ENCODE results near the gene STK16.
A peak's percentile ranks its signal among the peaks of the same experiment; 100 is the strongest.

STK16 gene

GRCh38 chr2:219299372-219299760 is 54.1 kb downstream of the STK16 start:
- Histone ChIP-seq H3K14ac (ENCODE audit: low read length) (no peak overlapping the region), H3K4me3 (ENCODE audit: low read length in 2 of 2) (no peak overlapping the region), H3K9me3 (replicated peaks in 1 of 2; ENCODE audit: control insufficient read depth in 2 of 2, insufficient read depth in 1 of 2, low read depth in 1 of 2, low read length in 2 of 2) (no peaks in the 10 kb centered on the region), H3K23ac (ENCODE audit: low read depth, low read length, poor library complexity) (no peak overlapping the region), H2AFZ (ENCODE audit: low read length) (no peak overlapping the region), H3K9ac (ENCODE audit: low read depth, low read length, poor library complexity) (no peak overlapping the region), H3K27me3 (ENCODE audit: control insufficient read depth in 3 of 3, insufficient read depth in 3 of 3, low read depth in 1 of 3, low read length in 3 of 3) (peaks cover 0 to 33% (median 0%) of the 10 kb centered on the region in 3 experiments), H3K79me1 (ENCODE audit: low read depth, low read length) (no peaks in the 10 kb centered on the region), H4K8ac (ENCODE audit: low read depth, low read length) (no peak overlapping the region), H3K4me1 (ENCODE audit: control insufficient read depth in 2 of 2, insufficient read depth in 1 of 2, low read depth in 1 of 2, low read length in 2 of 2) (peaks cover 24 to 28% of the 10 kb centered on the region in 2 donors), H3K36me3 (replicated peaks in 1 of 2; ENCODE audit: control insufficient read depth in 2 of 2, insufficient read depth in 2 of 2, low read length in 2 of 2) (no peaks in the 10 kb centered on the region), H2BK12ac (ENCODE audit: low read length) (peak overlapping the region; percentile 87), H2AK5ac (ENCODE audit: low read depth, low read length) (peak overlapping the region; percentile 58), H3K4ac (ENCODE audit: low read length) (no peak overlapping the region), H3K27ac (replicated peaks; ENCODE audit: low read length) (no peak overlapping the region), H3K4me2 (ENCODE audit: insufficient read depth, low read length, poor library complexity, severe bottlenecking) (no peak overlapping the region), H2BK5ac (ENCODE audit: low read length) (no peak overlapping the region), H2BK120ac (ENCODE audit: low read depth, low read length) (peak overlapping the region; percentile 24), H4K91ac (ENCODE audit: low read depth, low read length, poor library complexity) (no peak overlapping the region), H2BK15ac (ENCODE audit: low read length) (peak overlapping the region; percentile 95), H3K18ac (ENCODE audit: low read length) (no peak overlapping the region)
- no CpG with 5 or more reads among the region's 6 CpGs for WGBS, 2 donors (ENCODE audit: extremely low coverage in 2 of 2, insufficient read length in 2 of 2, insufficient replicate concordance in 1 of 2)
- no peak for DNase-seq (ENCODE audit: low spot score)

Small RNA genes lying within 50 kb of the gene (small RNA-seq; reads per million reads assigned to genes)
- 5.9 reads per million, percentile 30 among the genes with 10 or more reads in this experiment for gene MIR153-1 (ENCODE audit: insufficient read depth)

Data from neuronal stem cell (in vitro differentiated cells).